ENCODE measurements around the gene NDUFAF8.

The NDUFAF8 gene

DNA sequence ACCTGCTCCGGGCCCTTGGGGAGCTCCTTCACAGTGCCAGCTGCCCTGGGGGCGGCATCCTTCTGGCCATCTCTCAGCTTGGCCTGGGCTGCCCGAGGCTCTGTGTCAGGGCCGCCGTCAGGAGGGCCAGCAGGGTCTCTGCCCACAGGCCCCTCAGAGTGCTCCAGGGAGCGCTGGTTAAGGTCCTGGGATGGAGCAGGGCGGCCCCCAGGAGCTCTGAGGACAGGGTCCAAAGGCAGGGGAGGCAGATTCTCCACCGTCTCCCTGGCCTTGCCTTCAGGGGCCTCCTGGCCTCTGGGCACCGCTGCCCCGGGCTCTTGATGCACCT lies 7.2 kb downstream of the NDUFAF8 start:
- TF ChIP-seq, protein P1, sequence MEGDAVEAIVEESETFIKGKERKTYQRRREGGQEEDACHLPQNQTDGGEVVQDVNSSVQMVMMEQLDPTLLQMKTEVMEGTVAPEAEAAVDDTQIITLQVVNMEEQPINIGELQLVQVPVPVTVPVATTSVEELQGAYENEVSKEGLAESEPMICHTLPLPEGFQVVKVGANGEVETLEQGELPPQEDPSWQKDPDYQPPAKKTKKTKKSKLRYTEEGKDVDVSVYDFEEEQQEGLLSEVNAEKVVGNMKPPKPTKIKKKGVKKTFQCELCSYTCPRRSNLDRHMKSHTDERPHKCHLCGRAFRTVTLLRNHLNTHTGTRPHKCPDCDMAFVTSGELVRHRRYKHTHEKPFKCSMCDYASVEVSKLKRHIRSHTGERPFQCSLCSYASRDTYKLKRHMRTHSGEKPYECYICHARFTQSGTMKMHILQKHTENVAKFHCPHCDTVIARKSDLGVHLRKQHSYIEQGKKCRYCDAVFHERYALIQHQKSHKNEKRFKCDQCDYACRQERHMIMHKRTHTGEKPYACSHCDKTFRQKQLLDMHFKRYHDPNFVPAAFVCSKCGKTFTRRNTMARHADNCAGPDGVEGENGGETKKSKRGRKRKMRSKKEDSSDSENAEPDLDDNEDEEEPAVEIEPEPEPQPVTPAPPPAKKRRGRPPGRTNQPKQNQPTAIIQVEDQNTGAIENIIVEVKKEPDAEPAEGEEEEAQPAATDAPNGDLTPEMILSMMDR (IDR thresholded peaks at IDR 0.05; ENCODE audit: low read depth, low read length) = no peak
- DNase-seq (ENCODE audit: extremely low read depth, low read depth) = no peak

DNA sequence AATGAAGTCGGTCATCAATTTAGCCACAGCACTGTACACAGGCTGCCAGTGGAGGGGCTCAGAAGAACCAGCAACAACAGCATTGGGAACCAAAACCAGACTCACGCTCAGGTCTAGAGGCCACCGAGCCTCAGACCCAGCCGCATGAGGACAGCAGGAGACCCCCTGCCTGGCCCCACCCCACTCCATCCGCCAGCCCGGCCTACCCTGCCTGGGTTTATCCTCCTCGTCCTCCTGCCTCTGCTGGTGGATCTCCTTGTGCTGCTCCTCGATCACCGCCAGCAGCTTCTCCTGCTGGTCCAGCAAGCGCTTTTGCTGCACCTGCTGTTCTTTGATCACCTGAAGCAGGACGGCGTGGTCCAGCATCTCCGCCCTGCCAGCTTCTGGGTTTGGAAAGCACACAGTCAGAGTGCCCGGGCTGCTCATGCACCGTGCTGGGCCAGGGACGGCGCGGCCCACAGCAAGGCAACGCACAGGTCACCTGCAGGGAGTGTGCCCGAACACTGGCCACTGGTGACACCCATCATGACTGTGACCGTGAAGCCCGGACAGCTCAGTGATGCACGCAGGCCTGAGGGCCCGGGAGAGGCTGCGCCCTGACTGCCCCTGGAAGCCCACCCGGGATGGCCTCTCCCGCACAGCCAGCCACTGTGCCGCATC lies 7.7 kb downstream of the NDUFAF8 start:
- no peak for DNase-seq (ENCODE audit: extremely low read depth, low read depth)
- TF ChIP-seq, protein P1 (IDR thresholded peaks at IDR 0.05; ENCODE audit: low read depth, low read length) = no peak

DNA sequence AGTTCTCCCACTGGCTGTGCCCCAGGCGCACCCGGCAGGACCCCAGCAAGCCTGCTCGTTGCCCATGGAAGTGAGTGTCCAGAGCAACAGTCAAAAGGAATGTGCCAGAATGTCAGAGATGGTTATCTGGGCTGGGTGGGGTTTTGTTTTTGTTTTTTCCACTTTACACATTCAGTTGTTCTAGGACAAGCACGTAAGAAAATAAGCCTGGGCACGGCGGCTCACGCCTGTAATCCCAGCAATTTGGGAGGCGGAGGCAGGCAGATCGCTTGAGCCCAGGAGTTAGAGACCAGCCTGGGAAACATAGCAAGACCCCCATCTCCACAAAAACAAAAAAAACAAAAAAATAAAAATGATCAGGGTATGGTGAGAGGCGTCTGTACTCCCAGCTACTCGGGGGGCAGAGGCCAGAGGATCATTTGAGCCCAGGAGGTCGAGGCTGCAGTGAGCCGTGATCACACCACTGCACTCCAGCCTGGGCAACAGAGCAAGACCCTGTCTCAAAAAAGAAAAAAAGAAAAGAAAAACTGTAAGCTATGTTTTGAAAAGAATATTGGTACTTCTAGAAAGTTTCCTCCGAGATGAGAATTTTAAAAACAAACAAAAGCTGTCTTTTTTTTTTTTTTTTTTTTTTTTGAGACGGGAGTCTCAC lies 8.3 kb downstream of the NDUFAF8 start:
- TF ChIP-seq, protein P1 (IDR thresholded peaks at IDR 0.05; ENCODE audit: low read depth, low read length) = no peak

DNA sequence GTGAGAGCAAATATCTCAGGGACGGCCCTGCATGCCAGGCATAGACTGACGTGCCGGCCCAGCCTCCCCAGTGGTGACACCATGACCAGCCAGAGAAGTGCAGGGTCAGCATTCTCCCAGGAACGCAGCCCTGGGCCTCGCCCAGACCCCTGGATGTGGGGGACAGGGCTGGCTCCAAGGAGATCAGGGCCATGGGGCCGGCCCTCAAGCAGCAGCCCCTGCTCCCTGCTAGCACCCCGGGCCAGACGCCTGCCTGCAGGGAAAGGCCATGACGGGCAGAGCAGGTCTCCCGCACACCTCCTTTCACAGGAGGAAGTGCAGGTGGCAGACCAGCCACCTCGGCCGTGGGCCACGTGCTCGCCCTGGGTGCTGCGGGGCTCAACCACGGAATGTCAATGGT lies 9.5 kb downstream of the NDUFAF8 start:
- TF ChIP-seq, protein P1 (IDR thresholded peaks at IDR 0.05; ENCODE audit: low read depth, low read length) = no peak
- no peak for DNase-seq (ENCODE audit: extremely low read depth, low read depth)

More for the DNA sequence above, 8.3 kb downstream of the NDUFAF8 start:
- no peak for DNase-seq (ENCODE audit: extremely low read depth, low read depth)

DNA sequence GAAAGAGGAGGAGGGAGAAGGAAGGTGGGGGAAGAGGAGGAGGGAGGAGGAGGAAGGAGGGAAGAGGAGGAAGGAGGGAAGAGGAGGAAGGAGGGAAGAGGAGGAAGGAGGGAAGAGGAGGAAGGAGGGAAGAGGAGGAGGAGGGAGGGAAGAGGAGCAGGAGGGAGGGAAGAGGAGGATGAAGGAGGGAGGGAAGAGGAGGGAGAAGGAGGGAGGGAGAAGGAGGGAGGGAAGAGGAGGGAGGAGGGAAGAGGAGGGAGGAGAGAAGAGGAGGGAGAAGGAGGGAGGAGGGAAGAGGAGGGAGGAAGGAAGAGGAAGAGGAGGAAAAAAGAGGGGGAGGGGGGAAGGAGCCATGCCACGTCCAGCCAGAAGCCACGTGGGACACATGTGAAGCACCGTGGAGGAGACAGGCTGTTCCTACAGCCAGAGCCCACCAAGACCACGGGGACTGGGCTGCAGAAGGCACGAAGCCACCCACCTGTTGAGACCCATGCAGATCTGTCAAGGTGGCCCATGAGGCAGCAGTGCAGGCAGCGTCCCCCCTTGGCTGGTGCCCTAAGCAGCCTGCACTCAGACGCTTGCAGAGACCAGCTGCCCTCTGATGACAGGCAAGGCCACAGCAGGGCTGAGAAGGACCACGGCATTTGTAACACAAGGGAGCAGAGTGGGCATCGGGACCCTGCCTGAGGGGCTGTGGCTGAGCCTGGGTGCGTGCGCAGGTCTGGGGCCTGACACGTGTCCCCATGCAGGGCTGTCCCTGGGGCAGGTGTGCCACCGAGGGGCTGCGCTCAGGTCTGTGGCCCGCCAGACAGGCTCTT lies 10.3 kb downstream of the NDUFAF8 start:
- TF ChIP-seq, protein P1 (IDR thresholded peaks at IDR 0.05; ENCODE audit: low read depth, low read length) = no peak
- DNase-seq (ENCODE audit: extremely low read depth, low read depth) = no peak

DNA sequence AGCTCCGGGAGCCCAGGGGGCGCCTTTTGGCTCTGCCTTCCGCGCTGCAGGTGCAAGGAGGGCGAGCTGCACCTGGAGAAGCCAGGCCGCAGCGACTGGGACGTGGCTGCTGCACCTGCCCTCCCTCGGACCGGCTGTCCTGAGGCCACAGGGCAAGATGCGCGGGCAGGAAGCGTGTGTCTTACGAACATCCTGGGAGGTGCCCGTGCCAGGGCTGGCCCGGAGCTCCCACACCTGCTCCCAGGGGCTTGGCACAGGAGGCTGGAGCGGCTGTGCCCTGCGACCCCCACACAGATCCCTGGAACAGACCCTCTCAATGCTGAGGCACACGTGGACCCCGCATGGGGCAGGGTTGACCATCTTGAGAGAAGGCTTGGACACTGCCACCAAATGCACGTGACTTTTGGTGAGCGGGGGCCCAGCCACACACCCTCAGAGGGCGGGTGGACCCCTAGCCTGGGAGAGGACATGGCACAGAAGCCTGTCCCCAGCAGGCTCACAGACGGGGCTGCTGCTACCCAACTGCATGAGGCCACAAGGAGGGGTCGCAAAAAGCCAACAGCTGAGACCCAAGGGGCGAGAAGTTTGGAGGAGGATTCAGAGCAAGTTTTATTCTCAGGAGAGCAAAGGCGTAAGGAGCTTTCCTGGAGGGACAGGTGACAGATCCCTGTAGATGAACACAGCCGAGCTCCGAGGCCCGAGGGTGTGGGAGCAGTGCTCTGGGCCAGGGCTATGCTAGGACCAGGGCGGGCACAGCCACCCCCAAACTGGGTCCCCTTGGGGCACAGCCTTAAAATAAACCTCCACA lies 11.4 kb downstream of the NDUFAF8 start:
- DNase-seq (ENCODE audit: extremely low read depth, low read depth) = no peak
- TF ChIP-seq, protein P1 (IDR thresholded peaks at IDR 0.05; ENCODE audit: low read depth, low read length) = no peak
